CD4-positive, alpha-beta T cell (primary cell): ENCODE results near the gene ST6GALNAC3. TPM values are rescaled to one million over a fixed set of nuclear protein-coding genes. Genes with fewer than 3 reads are reported as not detected.
"Not testable (repeated sequence)": the region's sequence is repeated elsewhere in the genome, so short reads cannot be mapped to it uniquely, and the experiment has no call there.

Experiments
- ATAC-seq: fragments of 200-7000 bp; cut with Tn5 transposase; one replicate; pipeline ENCODE4 v1.10.0; 2022; ENCODE audit warnings: mild to moderate bottlenecking; ENCODE audit not compliant: poor library complexity
- CTCF ChIA-PET: fragments of 350-600 bp; sonication (Branson Sonifier 250); formaldehyde crosslinking; loops from one replicate; lab custom pipeline; 2021; ENCODE audit warnings: antibody characterized with exemption, inconsistent platforms; lab: Charles Lee
- POLR2A ChIA-PET: fragments of 350-600 bp; sonication (Branson Sonifier 250); formaldehyde crosslinking; loops from one replicate; lab custom pipeline; 2021; ENCODE audit warnings: antibody characterized with exemption, inconsistent platforms; lab: Charles Lee
- DNase-seq, 14 experiments: peaks; one replicate each; pipeline ENCODE4 v3.0.0-alpha.2; 2013 to 2020; ENCODE audit warnings: mixed read lengths in 2 of 14
- H3K27ac ChIP-seq, 2 donors: one replicate each; pipeline versions ENCODE4 v1.5.1 to v1.7.0; 2013; ENCODE audit warnings: low read length in 2 of 2, low read depth in 1 of 2, mild to moderate bottlenecking in 1 of 2
- H3K27me3 ChIP-seq, 2 experiments: 1 replicate in 1 of 2; 2 replicates in 1 of 2; pipeline versions ENCODE4 v1.6.1 to v1.7.0; 2013; ENCODE audit warnings: low read length in 2 of 2, control low read depth in 1 of 2, mild to moderate bottlenecking in 1 of 2, moderate library complexity in 1 of 2; ENCODE audit not compliant: insufficient read depth in 2 of 2, control insufficient read depth in 1 of 2
- H3K36me3 ChIP-seq: one replicate; pipeline ENCODE4 v1.6.1; 2013; ENCODE audit warnings: low read length, control low read depth; ENCODE audit not compliant: insufficient read depth
- H3K4me1 ChIP-seq: one replicate; pipeline ENCODE4 v1.6.1; 2013; ENCODE audit warnings: low read length, control low read depth; ENCODE audit not compliant: insufficient read depth
- H3K4me3 ChIP-seq: one replicate; pipeline ENCODE4 v1.5.1; 2013; ENCODE audit warnings: mild to moderate bottlenecking, low read length, moderate library complexity
- H3K9me3 ChIP-seq, 2 experiments: 1 replicate in 1 of 2; 2 replicates in 1 of 2; pipeline versions ENCODE4 v1.6.1 to v1.7.0; 2013; ENCODE audit warnings: low read length in 2 of 2, mild to moderate bottlenecking in 2 of 2, control low read depth in 1 of 2, moderate library complexity in 1 of 2; ENCODE audit not compliant: control insufficient read depth in 1 of 2, insufficient read depth in 1 of 2
- H3K27ac Mint-ChIP-seq: one replicate; pipeline ENCODE4 v1.8.0; 2020; ENCODE audit warnings: mixed read lengths
- H3K27me3 Mint-ChIP-seq: one replicate; pipeline ENCODE4 v1.8.0; 2021; ENCODE audit warnings: mixed read lengths
- H3K36me3 Mint-ChIP-seq: one replicate; pipeline ENCODE4 v1.8.0; 2021; ENCODE audit warnings: low read depth, mixed read lengths
- H3K4me1 Mint-ChIP-seq: one replicate; pipeline ENCODE4 v1.8.0; 2021; ENCODE audit warnings: low read depth, mixed read lengths
- H3K4me3 Mint-ChIP-seq: one replicate; pipeline ENCODE4 v1.8.0; 2020; ENCODE audit warnings: mild to moderate bottlenecking, mixed read lengths
- H3K9me3 Mint-ChIP-seq: one replicate; pipeline ENCODE4 v1.8.0; 2020; ENCODE audit warnings: mixed read lengths
- intact Hi-C, 2 experiments: fragments of 100-400 bp; cut with DNase I in 1 of 2; cut with micrococcal nuclease in 1 of 2; formaldehyde crosslinking; loops; one replicate each; pipeline versions ENCODE4 v1.15.1 to v1.9.0; 2023 to 2025; cut with DNase I, micrococcal nuclease
- total RNA-seq, 174 experiments: library from RNA in 2 of 174; stranded (reverse) in 2 of 174; gene quantifications; one replicate each; pipeline ENCODE4 v1.2.3 and lab custom pipeline; 2021 to 2026
- TF ChIP-seq, protein P1 (sequence below): fragments of 200-600 bp; IDR thresholded peaks from one replicate; pipeline ENCODE4 v1.8.0; 2022; ENCODE audit warnings: antibody characterized with exemption, mild to moderate bottlenecking

ST6GALNAC3 gene
- total RNA-seq, 2 experiments from 2014 or later = 0.77 to 1.3 TPM

DNA sequence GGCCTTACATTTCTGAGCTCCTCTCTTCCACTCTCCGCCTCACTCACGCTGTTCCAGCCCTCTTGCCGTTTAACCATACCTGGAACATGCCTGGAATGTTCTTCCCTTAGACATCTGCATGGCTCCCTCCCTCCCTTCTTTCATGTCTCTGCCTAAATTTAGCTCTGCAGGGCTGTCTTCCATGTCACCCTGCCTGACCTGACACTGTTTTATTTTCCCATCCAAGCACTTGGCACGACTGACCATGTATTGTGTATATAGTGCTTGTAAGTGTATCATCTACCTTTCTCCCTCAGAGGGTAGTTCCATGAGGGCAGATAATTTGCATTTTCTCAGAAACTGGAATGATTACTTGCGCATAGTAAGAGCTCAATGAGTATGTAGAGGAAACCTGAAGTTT is 47.3 kb downstream of the ST6GALNAC3 start:
- TF ChIP-seq, protein P1, sequence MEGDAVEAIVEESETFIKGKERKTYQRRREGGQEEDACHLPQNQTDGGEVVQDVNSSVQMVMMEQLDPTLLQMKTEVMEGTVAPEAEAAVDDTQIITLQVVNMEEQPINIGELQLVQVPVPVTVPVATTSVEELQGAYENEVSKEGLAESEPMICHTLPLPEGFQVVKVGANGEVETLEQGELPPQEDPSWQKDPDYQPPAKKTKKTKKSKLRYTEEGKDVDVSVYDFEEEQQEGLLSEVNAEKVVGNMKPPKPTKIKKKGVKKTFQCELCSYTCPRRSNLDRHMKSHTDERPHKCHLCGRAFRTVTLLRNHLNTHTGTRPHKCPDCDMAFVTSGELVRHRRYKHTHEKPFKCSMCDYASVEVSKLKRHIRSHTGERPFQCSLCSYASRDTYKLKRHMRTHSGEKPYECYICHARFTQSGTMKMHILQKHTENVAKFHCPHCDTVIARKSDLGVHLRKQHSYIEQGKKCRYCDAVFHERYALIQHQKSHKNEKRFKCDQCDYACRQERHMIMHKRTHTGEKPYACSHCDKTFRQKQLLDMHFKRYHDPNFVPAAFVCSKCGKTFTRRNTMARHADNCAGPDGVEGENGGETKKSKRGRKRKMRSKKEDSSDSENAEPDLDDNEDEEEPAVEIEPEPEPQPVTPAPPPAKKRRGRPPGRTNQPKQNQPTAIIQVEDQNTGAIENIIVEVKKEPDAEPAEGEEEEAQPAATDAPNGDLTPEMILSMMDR = no peak
- H3K27ac ChIP-seq = no peak overlapping the region
- H3K4me1 ChIP-seq = no peaks in the 10 kb centered on the region
- no peaks in the 10 kb centered on the region for H3K27me3 Mint-ChIP-seq
- ChIA-PET POLR2A (no interaction called here), CTCF (no interaction called here)
- intact Hi-C loops = no loop called here
- no peaks in the 10 kb centered on the region for H3K36me3 ChIP-seq
- H3K36me3 Mint-ChIP-seq = no peaks in the 10 kb centered on the region
- H3K9me3 ChIP-seq = no peaks in the 10 kb centered on the region
- DNase-seq (no peak), ATAC-seq (no peak)
- no peaks in the 10 kb centered on the region for H3K9me3 Mint-ChIP-seq
- H3K4me1 Mint-ChIP-seq = no peaks in the 10 kb centered on the region
- no peak overlapping the region for H3K27ac Mint-ChIP-seq
- H3K4me3 ChIP-seq = no peak overlapping the region
- no peaks in the 10 kb centered on the region for H3K27me3 ChIP-seq
- no peak overlapping the region for H3K4me3 Mint-ChIP-seq

- no peak overlapping the region for H3K27ac ChIP-seq
- DNase-seq (no peak), ATAC-seq (no peak)
- no peaks in the 10 kb centered on the region for H3K4me1 ChIP-seq
- H3K4me3 ChIP-seq = no peak overlapping the region
- Mint-ChIP-seq H3K36me3 (no peaks in the 10 kb centered on the region), H3K27ac (no peak overlapping the region), H3K27me3 (no peaks in the 10 kb centered on the region), H3K4me3 (no peak overlapping the region), H3K4me1 (no peaks in the 10 kb centered on the region), H3K9me3 (no peaks in the 10 kb centered on the region)
- ChIA-PET CTCF (no interaction called here), POLR2A (no interaction called here)
- intact Hi-C loops = no loop called here
- no peaks in the 10 kb centered on the region for H3K36me3 ChIP-seq
- H3K27me3 ChIP-seq = no peaks in the 10 kb centered on the region
- TF ChIP-seq, protein P1 = no peak
- no peaks in the 10 kb centered on the region for H3K9me3 ChIP-seq
Measured at GRCh38 chr1:76122271-76122670, 47.7 kb downstream of the ST6GALNAC3 start.

- CTCF ChIA-PET, H3K4me3 ChIP-seq, H3K9me3 ChIP-seq, POLR2A ChIA-PET, H3K27me3 Mint-ChIP-seq, H3K4me1 Mint-ChIP-seq, H3K36me3 ChIP-seq, H3K36me3 Mint-ChIP-seq, H3K27ac Mint-ChIP-seq, intact Hi-C loops, H3K27ac ChIP-seq, H3K27me3 ChIP-seq, H3K4me1 ChIP-seq, ATAC-seq, H3K9me3 Mint-ChIP-seq, H3K4me3 Mint-ChIP-seq, DNase-seq: not testable (repeated sequence)
Measured at GRCh38 chr1:76123411-76124064, 49.0 kb downstream of the ST6GALNAC3 start.

- CTCF ChIA-PET = no interaction called here
- intact Hi-C loops = no loop called here
Measured at GRCh38 chr1:76124196-76124595, 49.6 kb downstream of the ST6GALNAC3 start.

More at GRCh38 chr1:76124196-76124595, 49.6 kb downstream of the ST6GALNAC3 start:
- Histone ChIP-seq H3K4me3 (no peak overlapping the region), H3K27ac (no peak overlapping the region), H3K36me3 (no peaks in the 10 kb centered on the region), H3K27me3 (no peaks in the 10 kb centered on the region), H3K9me3 (no peaks in the 10 kb centered on the region), H3K4me1 (no peaks in the 10 kb centered on the region)
- H3K4me1 Mint-ChIP-seq = no peaks in the 10 kb centered on the region
- H3K9me3 Mint-ChIP-seq = no peaks in the 10 kb centered on the region
- no peak for ATAC-seq
- DNase-seq = no peak
- no peaks in the 10 kb centered on the region for H3K36me3 Mint-ChIP-seq
- H3K27me3 Mint-ChIP-seq = no peaks in the 10 kb centered on the region
- H3K4me3 Mint-ChIP-seq = no peak overlapping the region
- POLR2A ChIA-PET = no interaction called here
- TF ChIP-seq, protein P1 = no peak
- no peak overlapping the region for H3K27ac Mint-ChIP-seq
